Left renal cortex interstitium (tissue), 4 donors: Measurements from ENCODE around the gene ELFN2. TPM values are rescaled to one million over a fixed set of nuclear protein-coding genes. Genes with fewer than 3 reads are reported as not detected.
A peak's percentile ranks its signal among the peaks of the same experiment; 100 is the strongest.
"Not testable (repeated sequence)": the region's sequence is repeated elsewhere in the genome, so short reads cannot be mapped to it uniquely, and the experiment has no call there.

Experiments used
- DNase-seq, 4 donors: peaks; one replicate each; pipeline ENCODE4 v3.0.0-alpha.2; 2013; ENCODE audit warnings: low read depth in 4 of 4, low spot score in 2 of 4, missing footprints in 1 of 4
- polyA plus RNA-seq, 4 donors: library from polyadenylated mRNA; unstranded; fragments of 120-200 nt; gene quantifications; one replicate each; pipeline ENCODE4 v1.2.1, GENCODE V29; 2013; ENCODE audit not compliant: insufficient read length in 4 of 4

The ELFN2 gene
- polyA plus RNA-seq, 4 donors: 0.92 to 1.9 (median 1.7) TPM

- no peak for DNase-seq
These were observed 13.7 kb downstream of the ELFN2 start for GRCh38 chr22:37413546-37413945.

- no peak for DNase-seq
These were observed 14.6 kb downstream of the ELFN2 start for GRCh38 chr22:37412495-37413250.

GRCh38 chr22:37411655-37412054 lies 15.6 kb downstream of the ELFN2 start:
- no peak for DNase-seq

- no peak for DNase-seq
These were observed 16.9 kb downstream of the ELFN2 start for GRCh38 chr22:37410174-37411055.

GRCh38 chr22:37409459-37410050 lies 17.7 kb downstream of the ELFN2 start:
- no peak for DNase-seq

GRCh38 chr22:37409031-37409430 lies 18.2 kb downstream of the ELFN2 start:
- DNase-seq: no peak

- no peak for DNase-seq
These were observed 19.4 kb downstream of the ELFN2 start for GRCh38 chr22:37407856-37408255.

GRCh38 chr22:37406441-37407235 lies 20.6 kb downstream of the ELFN2 start:
- no peak for DNase-seq

- no peak for DNase-seq
These were observed 23.2 kb downstream of the ELFN2 start for GRCh38 chr22:37404091-37404490.

- no peak for DNase-seq
These were observed 23.9 kb downstream of the ELFN2 start for GRCh38 chr22:37403267-37403960.

GRCh38 chr22:37402184-37402506 lies 25.1 kb downstream of the ELFN2 start:
- no peak for DNase-seq

GRCh38 chr22:37401401-37402183 lies 25.7 kb downstream of the ELFN2 start:
- peak in 3 of 4 donors; percentile 31 to 68 (median 55) for DNase-seq

- DNase-seq: no peak
These were observed 26.6 kb downstream of the ELFN2 start for GRCh38 chr22:37400719-37401118.

- DNase-seq: not testable (repeated sequence)
These were observed 27.8 kb downstream of the ELFN2 start for GRCh38 chr22:37399457-37399856.

GRCh38 chr22:37397226-37397625 lies 30.1 kb downstream of the ELFN2 start:
- no peak for DNase-seq

GRCh38 chr22:37396488-37397084 lies 30.7 kb downstream of the ELFN2 start:
- DNase-seq: no peak

GRCh38 chr22:37394341-37394740 lies 32.9 kb downstream of the ELFN2 start:
- no peak for DNase-seq

- DNase-seq: no peak
These were observed 33.5 kb downstream of the ELFN2 start for GRCh38 chr22:37393746-37394145.
